HG03378 (cell line): ENCODE measurements around the gene TCEA3.

ENCODE experiments used
- ATAC-seq: cut with Tn5 transposase; IDR thresholded peaks from one replicate; pipeline ENCODE4 v1.9.1; 2021; ENCODE audit warnings: mild to moderate bottlenecking, moderate library complexity; ENCODE audit not compliant: unreplicated experiment

The TCEA3 gene

DNA sequence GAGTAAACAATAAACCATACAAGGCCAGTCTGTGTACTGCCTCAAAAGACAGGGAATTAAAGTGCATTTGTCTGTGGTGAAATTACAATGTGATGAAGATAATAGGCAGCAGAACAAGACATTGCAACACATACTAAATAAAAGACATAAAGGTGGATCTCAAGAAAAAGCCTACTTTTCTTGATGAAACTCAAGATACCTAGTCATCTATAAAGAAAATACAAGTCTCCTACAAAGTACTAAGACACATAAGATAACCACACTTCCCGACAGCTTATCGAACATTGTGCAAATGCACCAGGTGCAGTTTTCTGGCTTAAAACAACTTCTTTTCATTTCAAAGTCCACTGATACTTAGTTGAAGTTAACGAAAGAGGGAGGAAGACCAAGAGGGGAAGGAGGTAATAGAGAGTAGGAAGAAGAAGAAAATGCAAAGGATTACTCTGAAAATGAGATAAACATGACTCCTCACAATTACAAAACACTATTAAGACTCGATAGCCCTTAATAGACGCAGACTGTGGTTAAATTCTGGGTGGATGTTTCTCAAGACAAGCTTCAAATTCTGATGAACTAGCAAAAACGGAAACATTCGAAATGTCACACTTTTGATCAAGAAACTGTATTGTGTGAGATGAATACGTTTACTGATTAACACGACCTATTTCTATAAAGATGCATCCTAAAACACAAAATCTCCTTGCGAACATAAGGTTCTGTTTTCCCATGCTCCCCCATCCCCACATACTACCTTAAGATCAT is 82.4 kb downstream of the TCEA3 start:
- no peak for ATAC-seq

- no peak for ATAC-seq
Measured at GRCh38 chr1:23339632-23340031, 84.9 kb downstream of the TCEA3 start.

DNA sequence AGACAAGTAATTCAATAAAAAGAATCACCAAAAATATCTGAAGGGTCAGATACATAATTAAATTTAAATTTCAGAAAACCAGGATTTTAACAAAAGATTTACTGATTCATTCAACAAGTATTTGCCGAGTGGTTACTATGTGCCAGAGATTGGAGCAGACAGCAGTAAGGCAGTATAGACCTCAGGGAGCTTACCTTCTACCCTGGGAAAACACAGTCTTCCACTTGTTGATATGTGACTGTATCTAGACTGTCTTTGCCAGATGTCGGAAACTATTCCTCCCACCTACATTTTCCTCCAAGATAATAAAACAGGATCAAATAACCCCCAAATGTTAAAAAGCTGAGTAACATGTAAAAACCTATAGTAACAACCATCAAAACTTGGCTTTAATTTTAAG is 86.7 kb downstream of the TCEA3 start:
- no peak for ATAC-seq

DNA sequence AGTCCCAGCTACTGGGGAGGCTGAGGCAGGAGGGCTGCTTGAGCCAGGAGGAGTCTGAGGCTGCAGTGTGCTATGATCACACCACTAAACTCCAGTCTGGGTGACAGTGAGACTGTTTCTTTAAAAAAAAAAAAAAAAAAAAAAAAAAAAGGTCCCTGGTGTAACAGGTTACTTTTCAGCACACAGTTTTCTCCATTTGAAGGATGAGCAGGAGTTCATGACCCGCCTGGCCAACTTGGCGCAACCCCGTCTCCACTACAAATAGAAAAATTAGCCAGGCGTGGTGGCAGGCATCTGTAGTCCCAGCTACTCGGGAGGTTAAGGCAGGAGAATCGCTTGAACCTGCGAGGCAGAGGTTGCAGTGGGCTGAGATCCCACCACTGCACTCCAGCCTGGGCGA is 92.8 kb downstream of the TCEA3 start:
- ATAC-seq = no peak
